Epithelial cell of proximal tubule (primary cell): ENCODE measurements around the gene IGDCC3. TPM values are rescaled to one million over a fixed set of nuclear protein-coding genes. Genes with fewer than 3 reads are reported as not detected.

Experiments used
- DNase-seq: peaks from one replicate; pipeline ENCODE4 v3.0.0-alpha.2; 2011; ENCODE audit warnings: low read depth
- H3K4me3 ChIP-seq: 2 replicates; pipeline ENCODE4 v1.5.1; 2011; ENCODE audit warnings: low read depth, mild to moderate bottlenecking, low read length
- CTCF ChIP-seq: conservative IDR thresholded peaks from 2 replicates; pipeline ENCODE4 v1.5.1; 2012; ENCODE audit warnings: low read depth, mild to moderate bottlenecking, low read length
- total RNA-seq: library from RNA; depleted of rRNA; stranded (reverse); fragments of >200 nt; gene quantifications from 2 replicates; pipeline ENCODE4 v1.2.3, GENCODE V29; 2015

IGDCC3 gene
- total RNA-seq, 1 donor from 2014 or later = not detected

- TF ChIP-seq CTCF = no peak
- no peak overlapping the region for H3K4me3 ChIP-seq
- no peak for DNase-seq
Observed at GRCh38 chr15:65344214-65344913, 33.4 kb downstream of the IGDCC3 start.

GRCh38 chr15:65343374-65343981 is 34.3 kb downstream of the IGDCC3 start:
- no peak overlapping the region for H3K4me3 ChIP-seq
- DNase-seq = no peak
- no peak for TF ChIP-seq CTCF

- H3K4me3 ChIP-seq = no peak overlapping the region
- TF ChIP-seq CTCF = no peak
- DNase-seq = no peak
Observed at GRCh38 chr15:65342493-65342892, 35.3 kb downstream of the IGDCC3 start.

- TF ChIP-seq CTCF = no peak
- H3K4me3 ChIP-seq = no peak overlapping the region
- no peak for DNase-seq
Observed at GRCh38 chr15:65339920-65340319, 37.9 kb downstream of the IGDCC3 start.

DNA sequence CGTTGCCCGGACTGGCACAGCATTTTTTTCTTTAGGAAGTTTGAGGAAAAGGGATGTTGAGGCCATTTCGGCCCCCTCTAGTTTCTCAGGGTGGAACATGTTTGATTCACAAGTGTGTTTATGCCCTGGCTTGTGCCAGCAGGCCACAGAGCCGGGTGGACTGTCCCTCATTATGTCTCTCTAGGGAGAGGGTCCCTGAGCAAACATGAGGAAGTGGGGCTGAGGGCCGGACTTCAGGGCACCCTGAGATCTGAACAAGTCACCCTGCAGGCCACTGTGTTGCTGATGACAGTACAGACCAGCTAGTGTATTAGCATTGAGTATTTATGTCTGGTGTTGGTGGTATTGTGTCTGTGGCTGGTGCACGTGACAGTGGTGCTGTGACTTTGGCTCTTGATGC is 38.4 kb downstream of the IGDCC3 start:
- TF ChIP-seq CTCF = no peak
- no peak for DNase-seq
- H3K4me3 ChIP-seq = no peak overlapping the region

- DNase-seq = no peak
- TF ChIP-seq CTCF = no peak
- no peak overlapping the region for H3K4me3 ChIP-seq
Observed at GRCh38 chr15:65338823-65339222, 39.0 kb downstream of the IGDCC3 start.

DNA sequence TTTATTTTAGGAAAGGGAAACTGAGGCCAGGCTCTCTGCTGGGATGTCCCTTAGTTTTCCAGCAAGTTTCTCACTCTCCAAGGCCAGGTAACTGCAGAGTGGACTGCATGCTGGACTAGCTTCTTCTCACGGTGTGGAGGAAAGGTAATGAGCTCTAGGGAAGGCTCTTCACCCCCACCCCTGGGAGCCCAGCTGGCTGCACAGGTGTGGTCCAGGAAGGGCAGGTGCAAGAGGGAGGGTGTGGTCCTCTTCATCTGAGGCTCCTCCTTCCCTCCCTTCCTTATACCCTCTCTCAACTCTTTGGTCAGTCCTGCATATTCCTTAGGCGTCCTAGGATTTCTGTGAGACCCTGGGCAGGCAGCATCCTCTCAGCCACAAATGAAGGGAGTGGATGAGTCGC is 39.4 kb downstream of the IGDCC3 start:
- no peak for TF ChIP-seq CTCF
- no peak for DNase-seq
- H3K4me3 ChIP-seq = no peak overlapping the region
